Activated CD8-positive, alpha-beta T cell treated with anti-CD3 and anti-CD28 coated beads for 36 hours (primary cell): ENCODE measurements around the gene TRANK1. TPM values are rescaled to one million over a fixed set of nuclear protein-coding genes. Genes with fewer than 3 reads are reported as not detected.

Experiments
- ATAC-seq: fragments of 200-7000 bp; cut with Tn5 transposase; one replicate; pipeline ENCODE4 v1.10.0; 2021; ENCODE audit warnings: mild to moderate bottlenecking, moderate library complexity
- CTCF ChIA-PET: fragments of 350-600 bp; sonication (Branson Sonifier 250); formaldehyde crosslinking; loops from one replicate; lab custom pipeline; 2021; ENCODE audit warnings: antibody characterized with exemption; lab: Charles Lee
- POLR2A ChIA-PET: fragments of 350-600 bp; sonication (Branson Sonifier 250); formaldehyde crosslinking; loops from one replicate; lab custom pipeline; 2021; ENCODE audit warnings: antibody characterized with exemption; lab: Charles Lee
- DNase-seq: peaks from one replicate; pipeline ENCODE4 v3.0.0-alpha.2; 2020
- H3K27ac Mint-ChIP-seq: one replicate; pipeline ENCODE4 v1.8.0; 2021; ENCODE audit warnings: mild to moderate bottlenecking, mixed read lengths
- H3K27me3 Mint-ChIP-seq: one replicate; pipeline ENCODE4 v1.8.0; 2021; ENCODE audit warnings: mixed read lengths
- H3K36me3 Mint-ChIP-seq: one replicate; pipeline ENCODE4 v1.8.0; 2021; ENCODE audit warnings: low read depth, mixed read lengths
- H3K4me1 Mint-ChIP-seq: one replicate; pipeline ENCODE4 v1.8.0; 2021; ENCODE audit warnings: low read depth, mixed read lengths
- H3K4me3 Mint-ChIP-seq: one replicate; pipeline ENCODE4 v1.8.0; 2021; ENCODE audit warnings: mild to moderate bottlenecking, moderate library complexity, mixed read lengths
- H3K9me3 Mint-ChIP-seq: one replicate; pipeline ENCODE4 v1.8.0; 2021; ENCODE audit warnings: mixed read lengths
- intact Hi-C: fragments of 100-400 bp; cut with micrococcal nuclease; formaldehyde crosslinking; loops from one replicate; pipeline ENCODE4 v1.10.0; 2022
- total RNA-seq, 2 experiments: library from RNA; stranded (reverse); gene quantifications; one replicate each; pipeline ENCODE4 v1.2.3, GENCODE V29; 2021
- TF ChIP-seq, protein P1 (sequence below): fragments of 200-600 bp; IDR thresholded peaks from one replicate; pipeline ENCODE4 v1.8.0; 2022; ENCODE audit warnings: antibody characterized with exemption, mild to moderate bottlenecking

The TRANK1 gene
- total RNA-seq, 2 experiments from 2014 or later, result 16.0 to 17.4 TPM

GRCh38 chr3:36817806-36818533, 126.9 kb downstream of the TRANK1 start:
- CTCF ChIA-PET, result interaction anchor here (1.1 to 1.3 kb wide), 2 partner anchors 118 to 141 kb away, joined by 3 to 4 read pairs; no protein-coding TSS in a partner anchor
- TF ChIP-seq, protein P1, sequence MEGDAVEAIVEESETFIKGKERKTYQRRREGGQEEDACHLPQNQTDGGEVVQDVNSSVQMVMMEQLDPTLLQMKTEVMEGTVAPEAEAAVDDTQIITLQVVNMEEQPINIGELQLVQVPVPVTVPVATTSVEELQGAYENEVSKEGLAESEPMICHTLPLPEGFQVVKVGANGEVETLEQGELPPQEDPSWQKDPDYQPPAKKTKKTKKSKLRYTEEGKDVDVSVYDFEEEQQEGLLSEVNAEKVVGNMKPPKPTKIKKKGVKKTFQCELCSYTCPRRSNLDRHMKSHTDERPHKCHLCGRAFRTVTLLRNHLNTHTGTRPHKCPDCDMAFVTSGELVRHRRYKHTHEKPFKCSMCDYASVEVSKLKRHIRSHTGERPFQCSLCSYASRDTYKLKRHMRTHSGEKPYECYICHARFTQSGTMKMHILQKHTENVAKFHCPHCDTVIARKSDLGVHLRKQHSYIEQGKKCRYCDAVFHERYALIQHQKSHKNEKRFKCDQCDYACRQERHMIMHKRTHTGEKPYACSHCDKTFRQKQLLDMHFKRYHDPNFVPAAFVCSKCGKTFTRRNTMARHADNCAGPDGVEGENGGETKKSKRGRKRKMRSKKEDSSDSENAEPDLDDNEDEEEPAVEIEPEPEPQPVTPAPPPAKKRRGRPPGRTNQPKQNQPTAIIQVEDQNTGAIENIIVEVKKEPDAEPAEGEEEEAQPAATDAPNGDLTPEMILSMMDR, result no peak
- no peak for ATAC-seq
- Mint-ChIP-seq H3K27me3 (no peaks in the 10 kb centered on the region), H3K9me3 (no peaks in the 10 kb centered on the region), H3K4me3 (no peak overlapping the region), H3K36me3 (no peaks in the 10 kb centered on the region), H3K4me1 (no peaks in the 10 kb centered on the region), H3K27ac (no peak overlapping the region)
- POLR2A ChIA-PET, result no interaction called here
- no peak for DNase-seq
- intact Hi-C loops, result no loop called here

GRCh38 chr3:36815375-36815774, 129.5 kb downstream of the TRANK1 start:
- Mint-ChIP-seq H3K4me3 (no peak overlapping the region), H3K9me3 (no peaks in the 10 kb centered on the region), H3K27ac (no peak overlapping the region), H3K36me3 (no peaks in the 10 kb centered on the region), H3K27me3 (no peaks in the 10 kb centered on the region), H3K4me1 (no peaks in the 10 kb centered on the region)
- ATAC-seq (no peak), DNase-seq (no peak)
- POLR2A ChIA-PET, result no interaction called here
- intact Hi-C loops, result no loop called here
- TF ChIP-seq, protein P1, result no peak
- CTCF ChIA-PET, result interaction anchor here (1.4 kb wide), 1 partner anchor 11 kb away, joined by 6 read pairs; no protein-coding TSS in a partner anchor

DNA sequence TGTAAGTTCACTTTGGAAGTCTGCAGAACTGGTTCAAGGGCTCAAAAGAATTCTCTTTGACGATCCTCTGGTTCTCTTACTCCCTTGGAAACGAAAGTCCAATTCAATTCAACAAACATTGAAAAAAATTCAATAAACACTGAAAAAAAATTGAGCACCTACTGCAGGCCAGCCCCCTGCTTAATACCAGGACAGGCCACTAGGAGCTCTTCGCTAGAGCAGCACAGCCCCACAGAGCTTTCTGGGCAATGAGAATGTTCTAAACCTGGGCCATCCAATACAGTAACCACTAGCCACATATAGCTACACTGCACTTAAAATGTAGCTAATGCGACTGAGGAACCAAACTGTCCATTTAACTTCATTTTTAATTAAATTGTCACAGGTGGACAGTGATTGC, 130.1 kb downstream of the TRANK1 start:
- Mint-ChIP-seq H3K36me3 (no peaks in the 10 kb centered on the region), H3K9me3 (no peaks in the 10 kb centered on the region), H3K4me3 (no peak overlapping the region), H3K27me3 (no peaks in the 10 kb centered on the region), H3K4me1 (no peaks in the 10 kb centered on the region), H3K27ac (no peak overlapping the region)
- DNase-seq (no peak), ATAC-seq (no peak)
- intact Hi-C loops, result no loop called here
- CTCF ChIA-PET, result interaction anchor here (0.7 to 1.4 kb wide), 3 partner anchors 11 to 131 kb away, joined by 3 to 6 read pairs (median 3); no protein-coding TSS in a partner anchor
- TF ChIP-seq, protein P1, result no peak
- POLR2A ChIA-PET, result interaction anchor here (0.7 to 0.9 kb wide), 2 partner anchors 20 to 133 kb away, joined by 3 read pairs; no protein-coding TSS in a partner anchor

GRCh38 chr3:36814066-36814717, 130.7 kb downstream of the TRANK1 start:
- CTCF ChIA-PET, result interaction anchor here (0.7 to 1.4 kb wide), 3 partner anchors 10 to 132 kb away, joined by 3 to 6 read pairs (median 3); no protein-coding TSS in a partner anchor
- POLR2A ChIA-PET, result interaction anchor here (0.7 to 0.9 kb wide), 2 partner anchors 19 to 133 kb away, joined by 3 read pairs; no protein-coding TSS in a partner anchor
- no peak for ATAC-seq
- Mint-ChIP-seq H3K4me1 (no peaks in the 10 kb centered on the region), H3K27me3 (no peaks in the 10 kb centered on the region), H3K27ac (no peak overlapping the region), H3K36me3 (no peaks in the 10 kb centered on the region), H3K9me3 (no peaks in the 10 kb centered on the region), H3K4me3 (no peak overlapping the region)
- no peak for DNase-seq
- TF ChIP-seq, protein P1, result no peak
- intact Hi-C loops, result no loop called here

DNA sequence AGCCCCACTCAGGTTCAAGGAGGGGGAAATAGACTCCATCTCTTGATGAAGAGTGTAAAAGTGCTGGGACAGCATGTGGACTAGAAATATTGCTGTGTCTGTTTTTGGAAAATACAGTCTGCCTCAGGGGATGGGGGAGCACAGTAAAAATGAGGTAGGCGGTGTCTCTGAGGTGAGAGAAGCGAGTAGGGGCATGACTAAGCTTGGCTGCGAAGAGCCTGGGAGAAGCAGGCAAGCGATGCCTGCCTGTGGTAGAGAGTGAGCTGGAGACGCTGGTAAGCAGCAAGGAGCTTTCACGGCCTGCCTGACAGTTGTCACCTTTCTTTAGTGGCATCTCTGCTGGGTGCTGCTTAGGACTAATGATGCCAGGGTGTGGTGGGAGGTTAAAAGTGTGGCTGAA, 131.5 kb downstream of the TRANK1 start:
- ATAC-seq, result no peak

More for the DNA sequence above, 131.5 kb downstream of the TRANK1 start:
- Mint-ChIP-seq H3K4me3 (no peak overlapping the region), H3K36me3 (no peaks in the 10 kb centered on the region), H3K4me1 (no peaks in the 10 kb centered on the region), H3K27me3 (no peaks in the 10 kb centered on the region), H3K27ac (no peak overlapping the region), H3K9me3 (no peaks in the 10 kb centered on the region)
- TF ChIP-seq, protein P1, result no peak
- POLR2A ChIA-PET, result no interaction called here
- DNase-seq, result no peak
- intact Hi-C loops, result no loop called here
- CTCF ChIA-PET, result interaction anchor here (1.2 to 1.6 kb wide), 2 partner anchors 24 to 50 kb away, joined by 3 read pairs; partner anchors contain the start of gene DCLK3
